Thoracic aorta (tissue), 2 donors: ENCODE measurements around the gene LRFN5. TPM values are rescaled to one million over a fixed set of nuclear protein-coding genes. Genes with fewer than 3 reads are reported as not detected.

Experiments
- ATAC-seq: fragments of 150-250 bp; one replicate; pipeline ENCODE4 v1.8.0; 2017; ENCODE audit warnings: low read depth; ENCODE audit not compliant: insufficient number of reproducible peaks, low FRiP score
- DNase-seq: peaks from one replicate; pipeline ENCODE4 v3.0.0-alpha.2; 2020; ENCODE audit warnings: low spot score
- H3K27ac ChIP-seq, 2 donors: fragments of 200-600 bp; sonication (generic); 1 replicate in 1 of 2; 2 replicates in 1 of 2; pipeline ENCODE4 v1.5.1; 2016; ENCODE audit warnings: mild to moderate bottlenecking in 2 of 2, moderate library complexity in 2 of 2
- H3K27me3 ChIP-seq: fragments of 200-600 bp; sonication (generic); replicated peaks from 2 replicates; pipeline ENCODE4 v1.6.0; 2016; ENCODE audit warnings: mild to moderate bottlenecking; ENCODE audit not compliant: insufficient read depth
- H3K36me3 ChIP-seq: fragments of 200-600 bp; sonication (generic); one replicate; pipeline ENCODE4 v1.5.1; 2016
- H3K4me1 ChIP-seq, 2 donors: fragments of 200-600 bp; sonication (generic); 1 replicate in 1 of 2; 2 replicates in 1 of 2; pipeline versions ENCODE4 v1.5.1 to v1.6.0; 2016; ENCODE audit warnings: low read depth in 2 of 2, mild to moderate bottlenecking in 1 of 2; ENCODE audit not compliant: control insufficient read depth in 1 of 2
- H3K4me3 ChIP-seq: fragments of 200-600 bp; sonication (generic); 2 replicates; pipeline ENCODE4 v1.5.1; 2016; ENCODE audit warnings: mild to moderate bottlenecking
- H3K9me3 ChIP-seq: fragments of 200-600 bp; sonication (generic); 2 replicates; pipeline ENCODE4 v1.5.1; 2016
- CTCF ChIP-seq: fragments of 200-600 bp; sonication (generic); IDR thresholded peaks from one replicate; pipeline ENCODE4 v1.5.1; 2019; ENCODE audit warnings: antibody characterized with exemption
- total RNA-seq, 2 donors: library from RNA; depleted of rRNA; stranded (reverse); fragments of >200 nt; gene quantifications; one replicate each; pipeline versions ENCODE4 v1.1.0 to v1.2.3, GENCODE V29; 2016

The LRFN5 gene
- total RNA-seq, 2 donors from 2014 or later: 0.41 to 4.7 TPM

DNA sequence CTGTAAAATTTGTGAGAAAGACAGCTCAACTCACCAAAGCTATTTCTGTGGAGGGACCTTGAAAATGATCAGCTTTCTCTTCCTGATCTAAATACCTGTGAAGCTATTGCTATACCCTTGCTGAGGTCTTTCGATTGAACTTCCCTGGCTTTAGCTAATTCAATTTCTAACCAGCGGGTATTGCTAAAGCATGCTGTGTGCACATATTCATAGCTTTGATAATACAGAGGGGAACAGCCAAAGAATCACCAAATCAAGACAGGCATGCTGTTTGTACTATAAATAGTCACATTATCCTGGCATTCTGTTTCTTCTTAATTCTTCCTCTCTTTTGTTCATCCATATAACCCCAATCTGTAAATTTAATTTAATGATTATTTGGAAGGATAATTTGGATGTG, 233.0 kb downstream of the LRFN5 start:
- no peak for TF ChIP-seq CTCF
- no peaks in the 10 kb centered on the region for H3K36me3 ChIP-seq
- ATAC-seq: no peak

GRCh38 chr14:41859336-41859735, 252.7 kb downstream of the LRFN5 start:
- Histone ChIP-seq H3K36me3 (no peaks in the 10 kb centered on the region), H3K27ac (no peak overlapping the region), H3K27me3 (no peaks in the 10 kb centered on the region), H3K4me3 (no peak overlapping the region), H3K9me3 (no peaks in the 10 kb centered on the region), H3K4me1 (no peaks in the 10 kb centered on the region)
- no peak for TF ChIP-seq CTCF
- no peak for DNase-seq
- ATAC-seq: no peak

More for the DNA sequence above, 233.0 kb downstream of the LRFN5 start:
- H3K9me3 ChIP-seq: no peaks in the 10 kb centered on the region
- no peaks in the 10 kb centered on the region for H3K4me1 ChIP-seq
- no peak for DNase-seq
- H3K4me3 ChIP-seq: no peak overlapping the region
- no peak overlapping the region for H3K27ac ChIP-seq
- no peaks in the 10 kb centered on the region for H3K27me3 ChIP-seq

DNA sequence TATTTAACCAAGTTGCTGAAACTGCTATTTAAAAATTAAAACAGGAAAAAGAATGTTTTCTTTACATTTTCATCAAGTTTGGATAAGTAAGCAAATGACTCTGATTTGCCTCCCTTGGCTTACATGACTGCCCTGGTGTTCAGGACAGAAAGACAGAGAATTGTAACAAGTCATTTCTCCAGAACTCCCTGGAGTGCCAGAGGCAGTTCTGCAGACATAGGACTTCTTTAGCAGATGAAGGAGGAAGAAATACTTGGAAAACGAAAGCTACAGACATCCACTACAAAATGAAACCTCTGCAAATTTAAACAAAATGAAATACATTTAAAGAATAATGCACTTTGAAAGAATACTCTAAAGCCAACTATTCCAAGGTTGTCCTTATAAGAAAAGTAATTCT, 253.9 kb downstream of the LRFN5 start:
- Histone ChIP-seq H3K9me3 (no peaks in the 10 kb centered on the region), H3K4me1 (no peaks in the 10 kb centered on the region)
- ATAC-seq: no peak

GRCh38 chr14:41865894-41866293, 259.2 kb downstream of the LRFN5 start:
- Histone ChIP-seq H3K9me3 (no peaks in the 10 kb centered on the region), H3K4me3 (no peak overlapping the region), H3K27ac (no peak overlapping the region), H3K36me3 (no peaks in the 10 kb centered on the region), H3K4me1 (no peaks in the 10 kb centered on the region), H3K27me3 (no peaks in the 10 kb centered on the region)
- no peak for ATAC-seq
- DNase-seq: no peak
- no peak for TF ChIP-seq CTCF

More for the DNA sequence above, 253.9 kb downstream of the LRFN5 start:
- H3K27me3 ChIP-seq: no peaks in the 10 kb centered on the region
- no peaks in the 10 kb centered on the region for H3K36me3 ChIP-seq
- no peak overlapping the region for H3K4me3 ChIP-seq
- H3K27ac ChIP-seq: no peak overlapping the region
- DNase-seq: no peak
- no peak for TF ChIP-seq CTCF

- no peak for TF ChIP-seq CTCF
- no peak for ATAC-seq
These were observed 261.7 kb downstream of the LRFN5 start for GRCh38 chr14:41868396-41868795.

More at GRCh38 chr14:41868396-41868795, 261.7 kb downstream of the LRFN5 start:
- Histone ChIP-seq H3K4me1 (no peaks in the 10 kb centered on the region), H3K36me3 (no peaks in the 10 kb centered on the region), H3K27me3 (no peaks in the 10 kb centered on the region), H3K9me3 (no peaks in the 10 kb centered on the region), H3K4me3 (no peak overlapping the region), H3K27ac (no peak overlapping the region)
- DNase-seq: no peak
